AG04450 (cell line): ENCODE data around the gene RHBDD1. TPM values are rescaled to one million over a fixed set of nuclear protein-coding genes. Genes with fewer than 3 reads are reported as not detected.
A peak's percentile ranks its signal among the peaks of the same experiment; 100 is the strongest.

ENCODE experiments used
- CTCF ChIA-PET: fragments of 300-600, 350-600 bp; formaldehyde crosslinking; extraction: SDS; loops from one replicate; lab custom pipeline; 2022; ENCODE audit warnings: antibody characterized with exemption, inconsistent platforms; lab: Charles Lee
- POLR2A ChIA-PET: fragments of 350-600 bp; formaldehyde crosslinking; extraction: SDS; loops from one replicate; lab custom pipeline; 2021; ENCODE audit warnings: antibody characterized with exemption, inconsistent platforms; lab: Yijun Ruan, JAX
- DNase-seq: peaks from one replicate; pipeline ENCODE4 v3.0.0-alpha.2; 2011; ENCODE audit warnings: low read depth, low spot score
- H3K27ac ChIP-seq: one replicate; pipeline ENCODE4 v1.5.1; 2012; ENCODE audit warnings: low read depth, low read length, control low read depth
- H3K27me3 ChIP-seq: one replicate; pipeline ENCODE4 v1.6.0; 2012; ENCODE audit warnings: low read length; ENCODE audit not compliant: control insufficient read depth, insufficient read depth
- H3K4me3 ChIP-seq: 2 replicates; pipeline ENCODE4 v1.5.1; 2011; ENCODE audit warnings: mild to moderate bottlenecking, low read depth, low read length, control low read depth
- H3K9me3 ChIP-seq: 2 replicates; pipeline ENCODE4 v1.5.1; 2012; ENCODE audit warnings: low read length; ENCODE audit not compliant: control insufficient read depth, insufficient read depth
- polyA plus RNA-seq: library from polyadenylated mRNA; depleted of rRNA; stranded (reverse); fragments of >200 nt; gene quantifications from 2 replicates; pipeline ENCODE4 v1.2.3, GENCODE V29; 2011
- TF ChIP-seq, protein P1 (sequence below): IDR thresholded peaks from 2 replicates; pipeline ENCODE4 v1.5.1; 2011; ENCODE audit warnings: low read depth, low read length, control low read depth, inconsistent platforms

Gene RHBDD1
- polyA plus RNA-seq, 1 experiment, result 48.7 TPM

DNA sequence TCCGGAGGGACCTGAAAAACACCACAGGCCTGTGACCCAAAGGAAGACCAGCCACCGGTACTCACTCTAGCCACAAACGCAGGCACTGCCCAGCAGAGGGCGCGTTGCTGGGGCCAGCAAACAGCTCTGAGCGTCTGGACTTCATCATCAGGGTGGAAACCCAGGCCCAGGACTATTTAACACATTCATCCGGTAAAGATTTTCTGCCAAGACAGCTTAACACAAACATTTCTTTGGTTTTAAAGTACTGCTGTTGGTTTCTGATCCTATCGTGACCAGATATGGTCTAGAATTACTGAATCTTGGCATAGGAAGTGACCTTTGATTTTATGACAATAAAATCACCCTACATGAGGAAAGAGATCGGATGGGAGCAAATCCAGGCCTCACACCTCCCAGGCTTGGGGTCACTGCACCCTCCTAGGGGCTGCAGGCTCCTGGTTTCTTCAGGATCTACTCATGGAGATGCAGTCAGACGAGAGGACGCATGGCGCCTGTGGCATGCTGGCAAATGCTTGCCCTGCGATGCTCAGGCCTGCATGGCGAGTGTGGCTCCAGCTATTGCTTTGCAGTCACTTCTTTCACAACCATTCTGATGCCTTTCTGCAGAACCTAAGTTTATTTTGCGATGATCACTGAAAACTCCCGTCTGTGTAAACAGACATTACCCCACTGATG lies 197.8 kb downstream of the RHBDD1 start:
- Histone ChIP-seq H3K27me3 (no peaks in the 10 kb centered on the region), H3K27ac (no peak overlapping the region), H3K9me3 (no peaks in the 10 kb centered on the region), H3K4me3 (no peak overlapping the region)
- ChIA-PET CTCF (interaction anchor here (0.6 to 2.4 kb wide), 24 partner anchors 11 to 1364 kb away, joined by 3 to 31 read pairs (median 4); no protein-coding TSS in a partner anchor), POLR2A (interaction anchor here (0.6 kb wide), 1 partner anchor 1374 kb away, joined by 3 read pairs; no protein-coding TSS in a partner anchor)
- TF ChIP-seq, protein P1, sequence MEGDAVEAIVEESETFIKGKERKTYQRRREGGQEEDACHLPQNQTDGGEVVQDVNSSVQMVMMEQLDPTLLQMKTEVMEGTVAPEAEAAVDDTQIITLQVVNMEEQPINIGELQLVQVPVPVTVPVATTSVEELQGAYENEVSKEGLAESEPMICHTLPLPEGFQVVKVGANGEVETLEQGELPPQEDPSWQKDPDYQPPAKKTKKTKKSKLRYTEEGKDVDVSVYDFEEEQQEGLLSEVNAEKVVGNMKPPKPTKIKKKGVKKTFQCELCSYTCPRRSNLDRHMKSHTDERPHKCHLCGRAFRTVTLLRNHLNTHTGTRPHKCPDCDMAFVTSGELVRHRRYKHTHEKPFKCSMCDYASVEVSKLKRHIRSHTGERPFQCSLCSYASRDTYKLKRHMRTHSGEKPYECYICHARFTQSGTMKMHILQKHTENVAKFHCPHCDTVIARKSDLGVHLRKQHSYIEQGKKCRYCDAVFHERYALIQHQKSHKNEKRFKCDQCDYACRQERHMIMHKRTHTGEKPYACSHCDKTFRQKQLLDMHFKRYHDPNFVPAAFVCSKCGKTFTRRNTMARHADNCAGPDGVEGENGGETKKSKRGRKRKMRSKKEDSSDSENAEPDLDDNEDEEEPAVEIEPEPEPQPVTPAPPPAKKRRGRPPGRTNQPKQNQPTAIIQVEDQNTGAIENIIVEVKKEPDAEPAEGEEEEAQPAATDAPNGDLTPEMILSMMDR, result peak; percentile 73
- DNase-seq, result peak; percentile 6

DNA sequence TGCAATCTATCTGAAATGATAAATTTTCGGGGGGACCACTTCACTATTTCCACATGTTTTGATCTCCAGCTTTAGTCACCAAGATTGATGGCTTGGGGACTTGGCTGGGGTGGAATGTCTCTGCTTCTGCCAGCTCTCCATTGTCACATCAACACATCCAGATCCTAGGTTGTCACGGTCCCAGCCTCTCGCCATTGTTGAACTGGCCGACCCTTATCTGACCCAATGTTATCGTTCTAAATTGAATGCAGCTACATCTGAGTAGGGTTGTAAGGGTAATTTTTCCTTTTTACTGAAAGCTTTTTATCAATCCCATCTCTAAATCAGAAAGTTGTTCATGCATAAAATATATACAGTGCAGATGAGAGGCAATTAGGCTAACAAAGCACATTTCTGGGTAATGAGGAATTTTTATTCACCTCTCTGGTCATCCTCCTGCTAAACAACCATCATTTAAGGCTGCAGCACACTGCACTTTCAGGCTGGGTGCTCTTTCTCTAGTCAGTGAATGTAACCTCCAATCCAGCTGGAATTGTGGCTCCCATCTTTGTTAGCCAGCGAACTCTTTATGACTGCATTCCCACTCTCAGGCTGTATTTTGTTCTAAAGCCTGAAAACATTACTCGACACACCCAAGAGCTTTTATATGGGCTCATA lies 200.0 kb downstream of the RHBDD1 start:
- no peak overlapping the region for H3K4me3 ChIP-seq
- POLR2A ChIA-PET, result no interaction called here
- CTCF ChIA-PET, result interaction anchor here (1.0 kb wide), 1 partner anchor 233 kb away, joined by 4 read pairs; no protein-coding TSS in a partner anchor
- H3K9me3 ChIP-seq, result no peaks in the 10 kb centered on the region
- H3K27ac ChIP-seq, result no peak overlapping the region
- DNase-seq, result no peak
- TF ChIP-seq, protein P1, result no peak
- no peaks in the 10 kb centered on the region for H3K27me3 ChIP-seq

DNA sequence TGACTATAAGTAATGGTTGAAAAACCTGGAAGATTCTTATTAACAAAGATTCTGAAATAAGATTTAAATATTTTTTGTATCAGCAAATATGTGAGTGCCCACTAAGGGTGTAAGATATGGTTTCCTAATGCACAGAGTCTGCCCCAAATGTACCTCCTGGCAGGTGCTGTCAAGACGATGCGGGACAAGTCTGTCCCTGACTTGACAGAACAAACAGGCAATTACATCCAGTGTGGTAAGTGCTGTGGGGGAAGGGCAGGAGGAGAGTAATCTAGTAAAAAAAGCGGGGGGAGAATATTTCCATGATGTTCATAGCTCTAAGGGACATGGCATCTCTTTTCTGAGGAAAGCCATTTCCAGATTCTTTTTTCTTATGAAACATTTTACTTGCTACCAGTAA lies 200.7 kb downstream of the RHBDD1 start:
- POLR2A ChIA-PET, result no interaction called here
- Histone ChIP-seq H3K9me3 (no peaks in the 10 kb centered on the region), H3K27ac (no peak overlapping the region), H3K27me3 (no peaks in the 10 kb centered on the region), H3K4me3 (no peak overlapping the region)
- TF ChIP-seq, protein P1, result no peak
- CTCF ChIA-PET, result interaction anchor here (1.0 kb wide), 1 partner anchor 234 kb away, joined by 4 read pairs; no protein-coding TSS in a partner anchor
- no peak for DNase-seq

DNA sequence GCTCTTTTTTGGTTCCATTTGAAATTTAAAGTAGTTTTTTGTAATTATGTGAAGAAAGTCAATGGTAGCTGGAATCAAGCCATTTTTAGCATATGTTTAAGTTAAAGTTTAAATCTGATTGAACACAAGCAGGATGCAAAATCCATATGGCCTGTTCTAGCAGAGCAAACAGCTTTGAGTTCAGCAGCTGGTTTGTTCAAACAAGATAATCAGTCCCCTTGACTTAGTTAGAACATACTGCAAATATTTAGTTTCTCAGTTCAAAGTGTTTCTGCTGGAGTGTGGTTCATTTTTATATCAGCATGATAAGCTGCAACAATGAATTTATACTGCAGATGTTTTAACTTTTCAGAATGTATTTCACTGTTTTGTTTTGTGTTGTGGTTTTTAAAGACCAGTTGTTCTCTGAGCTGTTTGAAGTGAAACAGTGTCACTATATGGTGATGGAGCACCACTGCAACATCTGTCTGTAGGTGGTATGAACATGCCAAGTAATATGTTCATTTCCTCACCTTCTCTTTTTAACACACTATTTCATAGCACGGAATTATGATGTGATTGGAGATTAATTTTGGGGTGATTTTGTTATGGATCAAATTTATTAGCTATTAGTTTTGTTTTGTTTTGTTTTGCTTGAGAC lies 202.8 kb downstream of the RHBDD1 start:
- TF ChIP-seq, protein P1, result no peak
- CTCF ChIA-PET, result no interaction called here
- no peak for DNase-seq
- no peak overlapping the region for H3K4me3 ChIP-seq
- peaks cover 2% of the 10 kb centered on the region for H3K27me3 ChIP-seq
- no peaks in the 10 kb centered on the region for H3K9me3 ChIP-seq
- POLR2A ChIA-PET, result no interaction called here
- no peak overlapping the region for H3K27ac ChIP-seq
